Measurements from ENCODE around the gene WDFY4. TPM values are rescaled to one million over a fixed set of nuclear protein-coding genes. Genes with fewer than 3 reads are reported as not detected.

The WDFY4 gene
- total RNA-seq, 1 experiment from 2014 or later: 0.22 TPM

GRCh38 chr10:48947690-48948469 is 263.2 kb downstream of the WDFY4 start:
- H3K9me2 ChIP-seq (ENCODE audit: insufficient read depth): no peaks in the 10 kb centered on the region
- no peak overlapping the region for H3K4me2 ChIP-seq (ENCODE audit: low read length)
- ChIA-PET CTCF (no interaction called here), RAD21 (ENCODE audit: low non-redundant PET in 1 of 2, low total read pairs in 2 of 2, uncharacterized antibody in 2 of 2, unreplicated experiment in 2 of 2) (no interaction called here), POLR2A (no interaction called here)
- TF ChIP-seq JUND (IDR thresholded peaks at IDR 0.05): no peak
- TF ChIP-seq SRF (IDR thresholded peaks at IDR 0.05; ENCODE audit: low read depth): no peak
- TF ChIP-seq CBX3 (IDR thresholded peaks at IDR 0.05; ENCODE audit: low read depth): no peak
- no peak for TF ChIP-seq ZBTB33 (IDR thresholded peaks at IDR 0.05; ENCODE audit: extremely low read depth, insufficient replicate concordance, low read length)
- no peak for TF ChIP-seq RAD21 (IDR thresholded peaks at IDR 0.05; ENCODE audit: low read depth)
- TF ChIP-seq ZFX (IDR thresholded peaks at IDR 0.05): no peak
- no peak for TF ChIP-seq ATF3 (IDR thresholded peaks at IDR 0.05)
- TF ChIP-seq POLR2A (IDR thresholded peaks at IDR 0.05; ENCODE audit: borderline replicate concordance, extremely low read depth, insufficient read depth, insufficient read length): no peak
- TF ChIP-seq CTCF (IDR thresholded peaks at IDR 0.05 in 2 of 3, conservative IDR thresholded peaks at IDR 0.05 in 1 of 3; ENCODE audit: borderline replicate concordance in 1 of 3, insufficient read depth in 1 of 3, low read depth in 2 of 3, low read length in 2 of 3): no peak
- no peak for TF ChIP-seq FOSL1 (IDR thresholded peaks at IDR 0.05; ENCODE audit: low read depth)
- no peak for TF ChIP-seq ZNF274 (IDR thresholded peaks at IDR 0.05; ENCODE audit: low read depth, low read length)
- no peak for TF ChIP-seq REST (IDR thresholded peaks at IDR 0.05; ENCODE audit: low read depth)
- TF ChIP-seq EGR1 (IDR thresholded peaks at IDR 0.05; ENCODE audit: low read depth): no peak
- no peak for TF ChIP-seq EZH2 (IDR thresholded peaks at IDR 0.05)
- TF ChIP-seq SP1 (IDR thresholded peaks at IDR 0.05; ENCODE audit: low read depth): no peak
- H2AFZ ChIP-seq (ENCODE audit: low read depth, low read length, poor library complexity, severe bottlenecking): no peak overlapping the region
- ATAC-seq (no peak), DNase-seq (ENCODE audit: low read depth, low spot score) (no peak)
- no peak overlapping the region for H3K27ac ChIP-seq (ENCODE audit: low read depth, low read length)
- no peaks in the 10 kb centered on the region for H4K20me1 ChIP-seq (ENCODE audit: insufficient read depth)
- H3K36me3 ChIP-seq (ENCODE audit: control insufficient read depth in 1 of 2, insufficient read depth in 2 of 2, low read length in 2 of 2): no peaks in the 10 kb centered on the region
- intact Hi-C loops (cut with micrococcal nuclease): no loop called here
- no peak overlapping the region for H3K9ac ChIP-seq (ENCODE audit: low read length)
- BruUV-seq (replicated peaks): no TSS peak
- no peaks in the 10 kb centered on the region for H3K4me1 ChIP-seq (ENCODE audit: control insufficient read depth in 1 of 2, insufficient read depth in 2 of 2, low read length in 2 of 2)
- H3K79me2 ChIP-seq (ENCODE audit: insufficient read depth, low read length): no peaks in the 10 kb centered on the region
- no peak overlapping the region for H3K4me3 ChIP-seq (replicated peaks in 1 of 2; ENCODE audit: low read depth in 1 of 2, low read length in 2 of 2)
- H3K27me3 ChIP-seq (ENCODE audit: insufficient read depth, low read length): peaks cover 26% of the 10 kb centered on the region; the same call in 1 of the 2 replicates
- no peaks in the 10 kb centered on the region for H3K9me3 ChIP-seq (ENCODE audit: control insufficient read depth in 1 of 2, insufficient read depth in 1 of 2, low read depth in 1 of 2, low read length in 2 of 2)
